GOT3 (cell line): ENCODE results near the gene ZDHHC5.
"Not testable (repeated sequence)": the region's sequence is repeated elsewhere in the genome, so short reads cannot be mapped to it uniquely, and the experiment has no call there.

Source experiments
- DNase-seq: peaks from one replicate; lab custom pipeline; 2025; ENCODE audit warnings: mixed read lengths; lab: John Stamatoyannopoulos, UW

Gene ZDHHC5

GRCh38 chr11:57667117-57667735 is 688 bp upstream of the ZDHHC5 start:
- DNase-seq = peak; percentile 94

DNA sequence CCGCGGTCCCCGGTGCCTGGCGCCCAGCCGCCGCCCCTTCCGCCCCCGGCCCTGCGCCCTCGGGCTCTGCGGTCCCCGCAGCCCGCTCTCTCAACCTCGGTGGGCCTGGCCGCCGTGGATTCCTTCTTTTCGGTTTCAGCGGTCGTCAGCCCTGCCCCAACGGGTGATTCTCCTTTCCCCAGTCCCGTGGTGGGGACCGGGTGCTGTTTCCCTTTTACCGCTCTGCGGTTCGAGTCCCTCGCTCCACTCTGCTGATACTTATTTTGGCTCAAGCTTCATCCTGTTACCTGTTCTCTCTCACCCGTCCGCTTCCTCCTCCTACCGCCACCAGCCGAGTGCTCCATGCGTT is 494 bp downstream of the ZDHHC5 start:
- DNase-seq = no peak

- no peak for DNase-seq
These were observed 6.3 kb downstream of the ZDHHC5 start for GRCh38 chr11:57674251-57674650.

GRCh38 chr11:57675176-57675941 is 7.4 kb downstream of the ZDHHC5 start:
- DNase-seq = no peak

DNA sequence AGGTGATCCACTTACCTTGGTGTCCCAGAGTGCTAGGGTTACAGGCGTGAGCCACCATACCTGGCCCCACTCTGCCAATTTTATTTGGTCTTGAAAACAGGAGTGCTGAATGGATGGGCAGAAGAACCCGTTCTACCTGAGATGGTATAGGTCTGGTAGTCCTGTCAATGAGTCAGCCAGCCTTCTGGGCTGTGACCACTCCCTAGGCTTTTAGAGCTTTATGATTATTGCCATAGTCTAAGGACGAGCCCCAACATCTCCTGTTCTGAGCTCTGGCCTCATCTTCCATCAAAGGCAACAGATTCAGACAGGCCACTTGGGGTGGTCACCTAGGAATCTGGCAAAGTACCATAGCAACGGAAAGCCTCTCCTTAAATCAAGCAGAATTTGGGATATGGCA is 11.5 kb downstream of the ZDHHC5 start:
- DNase-seq = no peak

DNA sequence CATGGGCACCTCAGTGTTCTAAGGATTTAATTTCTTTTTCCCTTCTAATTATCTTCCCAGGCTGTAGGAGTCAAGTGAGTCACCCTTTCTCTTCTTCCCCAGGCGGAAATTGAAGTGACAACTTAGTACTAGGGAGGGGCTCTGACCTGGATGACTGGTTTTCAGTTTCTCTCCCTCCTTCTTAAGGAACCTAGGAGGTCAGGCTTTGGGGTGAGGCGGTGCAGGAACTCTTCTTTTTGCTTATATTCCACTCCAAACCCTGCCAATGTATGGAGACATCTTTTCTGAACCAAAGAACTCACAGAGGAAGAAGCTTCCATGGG is 12.6 kb downstream of the ZDHHC5 start:
- no peak for DNase-seq

DNA sequence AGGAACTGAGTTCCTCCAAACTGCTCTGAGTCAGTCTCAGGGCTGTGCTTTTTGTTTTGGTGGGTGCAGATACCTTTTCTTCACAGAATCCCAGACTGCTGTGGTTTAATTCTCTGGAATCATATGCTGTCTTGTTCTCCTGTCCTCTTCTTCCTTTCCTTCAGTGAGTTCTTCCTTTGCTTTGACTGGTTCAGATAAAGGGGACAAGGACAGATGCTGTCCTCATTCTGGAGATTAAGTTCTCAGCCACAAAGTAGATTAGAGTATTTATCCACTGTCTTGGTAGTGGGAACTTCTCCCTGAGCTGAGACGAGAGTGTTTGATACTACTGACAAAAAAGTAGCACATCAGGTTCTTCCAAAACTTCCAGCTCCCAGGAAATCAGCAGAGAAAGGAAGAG is 13.3 kb downstream of the ZDHHC5 start:
- DNase-seq = no peak

DNA sequence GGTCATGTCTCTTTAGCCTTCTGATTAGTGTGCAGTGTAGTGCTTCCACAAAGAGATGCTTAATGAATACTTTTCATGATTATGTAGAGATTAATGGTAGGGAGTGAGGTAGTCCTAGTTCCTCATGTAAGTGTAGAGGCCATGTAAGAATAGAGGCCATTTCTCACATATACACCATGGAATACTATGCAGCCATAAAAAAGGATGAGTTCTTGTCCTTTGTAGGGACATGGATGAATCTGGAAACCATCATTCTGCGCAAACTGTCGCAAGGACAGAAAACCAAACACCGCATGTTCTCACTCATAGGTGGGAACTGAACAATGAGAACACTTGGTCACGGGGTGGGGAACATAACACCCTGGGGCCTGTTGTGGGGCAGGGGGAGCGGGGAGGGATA is 22.6 kb downstream of the ZDHHC5 start:
- not testable (repeated sequence) for DNase-seq

GRCh38 chr11:57698843-57699365 is 31.0 kb downstream of the ZDHHC5 start:
- DNase-seq = no peak

- no peak for DNase-seq
These were observed 31.9 kb downstream of the ZDHHC5 start for GRCh38 chr11:57699813-57700212.

GRCh38 chr11:57700425-57700824 is 32.5 kb downstream of the ZDHHC5 start:
- DNase-seq = no peak

DNA sequence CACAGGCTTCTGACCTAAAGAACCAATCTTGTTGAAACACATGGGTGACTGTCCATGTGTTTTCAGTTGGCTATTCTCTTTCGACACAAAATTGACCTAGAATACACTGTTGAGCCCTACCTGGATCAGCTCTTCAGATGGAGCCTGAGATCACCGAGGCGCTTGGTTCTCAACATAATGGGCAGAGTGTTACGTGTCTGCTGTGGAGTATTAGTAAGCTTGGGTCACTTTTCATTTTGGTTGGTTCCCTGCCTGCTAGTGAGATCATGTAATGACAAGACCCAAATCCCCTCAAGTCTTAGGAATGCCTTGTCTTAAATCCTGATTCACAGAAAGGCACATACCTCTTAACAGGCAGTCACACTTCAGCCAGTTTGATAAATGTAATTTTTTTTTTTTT is 35.4 kb downstream of the ZDHHC5 start:
- no peak for DNase-seq

DNA sequence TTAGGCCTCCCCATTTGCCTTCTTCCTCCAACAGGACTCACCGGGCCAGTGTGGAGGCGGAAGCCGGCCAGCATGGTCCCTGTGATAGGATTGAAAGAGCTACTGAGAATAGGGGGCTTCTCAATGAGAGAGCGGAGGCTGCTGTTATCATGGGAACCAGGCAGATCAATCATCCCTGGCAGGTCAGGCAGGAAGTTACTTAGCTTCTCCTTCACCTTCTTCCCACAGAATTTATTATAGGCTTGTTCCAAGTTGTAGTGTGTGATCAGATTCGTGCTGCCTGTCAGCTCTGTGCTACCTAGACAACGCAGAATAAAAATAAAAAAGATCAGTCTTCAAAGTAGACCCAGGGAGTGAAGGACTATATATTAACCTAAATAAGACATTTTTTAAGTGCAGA is 37.0 kb downstream of the ZDHHC5 start:
- no peak for DNase-seq

GRCh38 chr11:57705432-57705831 is 37.5 kb downstream of the ZDHHC5 start:
- not testable (repeated sequence) for DNase-seq

DNA sequence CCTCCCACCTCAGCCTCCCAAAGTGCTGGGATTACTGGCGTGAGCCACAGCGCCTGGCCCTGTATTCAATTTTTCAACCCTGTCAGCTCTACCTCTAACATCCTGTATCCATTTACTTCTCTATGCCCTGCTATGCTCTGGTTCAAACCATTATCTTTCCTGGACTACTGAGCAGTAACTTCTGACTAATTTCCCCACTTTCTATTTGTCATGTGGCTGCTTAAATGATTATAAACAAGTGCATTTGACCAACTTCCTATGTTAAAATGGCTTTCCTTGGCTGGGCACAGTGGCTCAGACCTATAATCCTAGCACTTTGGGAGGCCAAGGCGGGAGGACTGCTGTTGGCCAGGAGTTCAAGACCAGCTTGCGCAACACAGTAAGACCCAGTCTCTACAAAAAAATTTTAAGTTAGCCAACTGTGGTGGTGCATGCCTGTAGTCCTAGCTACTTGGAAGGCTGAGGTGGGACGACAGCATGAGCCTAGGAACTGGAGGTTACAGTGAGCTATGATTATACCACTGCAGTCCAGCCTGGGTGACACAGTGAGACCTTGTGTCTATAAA is 42.0 kb downstream of the ZDHHC5 start:
- no peak for DNase-seq

DNA sequence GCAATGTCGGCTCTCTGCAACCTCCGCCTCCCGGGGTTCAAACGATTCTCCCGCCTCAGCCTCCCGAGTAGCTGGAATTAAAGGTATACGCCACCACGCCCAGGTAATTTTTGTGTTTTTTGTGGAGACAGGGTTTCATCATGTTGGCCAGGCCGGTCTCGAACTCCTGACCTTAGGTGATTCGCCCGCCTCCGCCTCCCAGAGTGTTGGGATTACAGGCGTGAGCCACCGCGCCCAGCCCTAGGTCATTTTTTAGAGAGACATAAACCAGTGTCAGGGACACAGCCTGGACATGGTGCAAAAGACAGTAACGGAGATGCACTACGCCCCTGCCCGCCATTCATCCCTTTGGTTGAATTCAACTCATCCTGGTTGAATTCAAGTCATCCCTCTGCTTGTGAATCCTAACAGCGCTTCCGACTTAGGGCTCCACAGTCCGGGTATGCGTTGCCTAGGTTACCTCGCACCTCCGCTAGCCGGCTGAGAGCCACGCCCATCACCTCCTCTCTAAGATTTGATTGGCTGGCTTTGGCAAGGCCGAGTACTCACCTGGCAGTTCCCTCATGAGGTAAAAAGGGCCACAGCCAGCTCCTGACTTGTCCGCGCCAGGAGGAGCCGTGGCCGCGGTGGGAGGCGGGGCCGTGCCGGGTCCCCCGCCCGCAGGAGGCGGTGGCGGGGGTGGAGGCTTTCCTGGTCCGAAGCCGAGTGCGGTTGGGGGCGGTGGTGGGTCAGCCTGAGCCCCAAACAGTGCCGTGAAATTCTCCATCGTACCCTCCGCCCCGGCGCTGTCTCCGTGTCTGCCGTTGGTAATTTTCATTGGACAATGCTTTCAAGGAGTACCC is 43.7 kb downstream of the ZDHHC5 start, which contains the start of gene MED19:
Gene MED19 (minus strand): TSS at position 802 of the 842 bp plus-strand sequence. CDS start 36 bp downstream, at position 766.
- DNase-seq = no peak

DNA sequence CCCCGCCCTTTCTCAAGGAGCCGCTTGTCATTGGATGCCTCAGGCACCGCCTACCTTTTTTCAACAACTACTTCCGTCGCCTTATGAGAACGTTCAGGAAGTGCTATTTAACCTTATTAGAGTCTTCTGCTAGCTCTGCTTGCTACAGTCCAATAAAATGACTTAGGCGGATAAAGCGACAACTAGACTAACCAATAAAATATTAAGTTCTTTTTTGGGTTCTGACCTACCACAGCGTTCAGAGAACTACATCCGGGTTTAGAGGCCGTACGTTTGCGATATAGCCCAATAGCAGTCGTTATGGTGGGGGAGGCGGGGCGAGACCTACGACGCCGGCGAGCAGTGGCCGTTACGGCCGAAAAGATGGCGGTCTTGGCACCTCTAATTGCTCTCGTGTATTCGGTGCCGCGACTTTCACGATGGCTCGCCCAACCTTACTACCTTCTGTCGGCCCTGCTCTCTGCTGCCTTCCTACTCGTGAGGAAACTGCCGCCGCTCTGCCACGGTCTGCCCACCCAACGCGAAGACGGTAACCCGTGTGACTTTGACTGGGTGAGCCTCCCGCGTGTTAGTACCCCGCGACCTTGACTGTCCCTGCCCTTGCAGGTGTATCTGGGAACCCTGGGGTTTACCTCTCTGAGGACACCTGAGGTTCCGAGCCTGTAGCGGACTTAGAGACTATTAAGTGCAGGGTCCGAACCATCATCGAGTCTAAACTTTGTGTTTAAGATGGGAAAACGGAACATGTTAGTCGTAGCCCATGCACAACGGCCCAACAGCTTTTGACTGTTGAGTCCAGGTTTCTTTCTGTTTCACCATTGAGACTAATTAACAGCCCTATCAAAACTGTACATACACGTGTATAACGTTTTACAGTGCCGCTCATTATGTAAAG is 44.6 kb downstream of the ZDHHC5 start, which contains the start of gene TMX2:
Gene TMX2 (plus strand): TSS at position 338 of the 895 bp plus-strand sequence. CDS start 26 bp downstream, at position 364.
- DNase-seq = peak; percentile 91

DNA sequence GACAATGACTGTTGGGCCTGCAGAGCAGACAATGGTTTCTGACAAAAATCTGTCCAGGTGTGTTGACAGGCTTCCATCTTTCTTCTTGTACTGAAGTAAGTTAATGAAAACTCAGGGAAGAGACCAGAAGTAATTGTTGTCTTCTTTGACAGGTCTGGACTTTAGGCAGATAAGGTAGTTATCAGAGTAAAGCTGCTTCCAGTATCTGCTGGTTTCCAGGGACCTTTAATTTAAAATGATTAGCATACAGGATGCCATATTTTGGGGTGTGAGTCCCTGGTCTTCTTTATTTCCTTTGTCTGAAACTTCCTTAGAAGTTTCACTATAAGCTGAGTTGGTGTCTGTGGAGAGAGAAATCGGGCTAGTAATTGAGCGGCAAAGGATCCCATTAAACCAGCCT is 45.9 kb downstream of the ZDHHC5 start:
- no peak for DNase-seq

DNA sequence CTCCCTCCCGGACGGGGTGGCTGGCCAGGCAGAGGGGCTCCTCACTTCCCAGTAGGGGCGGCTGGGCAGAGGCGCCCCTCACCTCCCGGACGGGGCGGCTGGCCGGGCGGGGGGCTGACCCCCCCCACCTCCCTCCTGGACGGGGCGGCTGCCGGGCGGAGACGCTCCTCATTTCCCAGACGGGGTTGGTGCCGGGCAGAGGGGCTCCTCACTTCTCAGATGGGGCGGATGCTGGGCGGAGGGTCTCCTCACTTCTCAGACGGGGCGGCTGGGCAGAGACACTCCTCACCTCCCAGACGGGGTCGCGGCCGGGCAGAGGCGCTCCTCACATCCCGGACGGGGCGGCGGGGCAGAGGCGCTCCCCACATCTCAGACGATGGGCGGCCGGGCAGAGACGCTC is 48.8 kb downstream of the ZDHHC5 start:
- DNase-seq = not testable (repeated sequence)

- no peak for DNase-seq
These were observed 59.3 kb downstream of the ZDHHC5 start for GRCh38 chr11:57727185-57727584.

GRCh38 chr11:57728829-57729228 is 60.9 kb downstream of the ZDHHC5 start:
- DNase-seq = no peak
